HUES64 (cell line): ENCODE data around the gene IGF2R.
"Not testable (repeated sequence)": the region's sequence is repeated elsewhere in the genome, so short reads cannot be mapped to it uniquely, and the experiment has no call there.

Experiments
- H3K27ac ChIP-seq: 2 replicates; pipeline ENCODE4 v1.7.0; 2013; ENCODE audit warnings: low read depth, low read length, inconsistent platforms
- H3K27me3 ChIP-seq: 2 replicates; pipeline ENCODE4 v1.6.1; 2013; ENCODE audit warnings: mild to moderate bottlenecking, low read length; ENCODE audit not compliant: insufficient read depth
- H3K36me3 ChIP-seq: 2 replicates; pipeline ENCODE4 v1.6.1; 2013; ENCODE audit warnings: mild to moderate bottlenecking, low read length; ENCODE audit not compliant: insufficient read depth
- H3K4me1 ChIP-seq: 2 replicates; pipeline ENCODE4 v1.6.1; 2013; ENCODE audit warnings: mild to moderate bottlenecking, low read length, moderate library complexity; ENCODE audit not compliant: insufficient read depth
- H3K4me3 ChIP-seq: 2 replicates; pipeline ENCODE4 v1.5.1; 2013; ENCODE audit warnings: mild to moderate bottlenecking, low read length, moderate library complexity
- H3K9ac ChIP-seq: 2 replicates; pipeline ENCODE4 v1.6.1; 2013; ENCODE audit warnings: mild to moderate bottlenecking, low read depth, low read length
- H3K9me3 ChIP-seq: 2 replicates; pipeline ENCODE4 v1.6.1; 2013; ENCODE audit warnings: low read depth, low read length; ENCODE audit not compliant: insufficient read depth
- WGBS: fragments of 150-250, 120-280 bp; methylation state at CpG from one replicate; pipeline ENCODE4 v1.1.7; 2013; ENCODE audit warnings: missing lambda C conversion rate; 5-methylcytosine and 5-hydroxymethylcytosine counted together

Gene IGF2R

GRCh38 chr6:160129881-160130615 is 161.2 kb downstream of the IGF2R start:
- Histone ChIP-seq H3K4me1 (peaks cover 18% of the 10 kb centered on the region), H3K27ac (no peak overlapping the region), H3K9ac (no peak overlapping the region), H3K4me3 (no peak overlapping the region), H3K27me3 (0 out of 2 replicates have a peak, but pooled peaks cover 4% of the 10 kb centered on the region), H3K36me3 (no peaks in the 10 kb centered on the region), H3K9me3 (no peaks in the 10 kb centered on the region)
- WGBS: 88% methylated on average over 10 of the region's 10 CpGs

GRCh38 chr6:160130729-160131484 is 162.0 kb downstream of the IGF2R start:
- Histone ChIP-seq H3K9ac (no peak overlapping the region), H3K9me3 (no peaks in the 10 kb centered on the region), H3K27me3 (0 out of 2 replicates have a peak, but pooled peaks cover 4% of the 10 kb centered on the region), H3K27ac (no peak overlapping the region), H3K4me3 (no peak overlapping the region), H3K4me1 (peaks cover 18% of the 10 kb centered on the region), H3K36me3 (no peaks in the 10 kb centered on the region)
- 91% methylated on average over 13 of the region's 13 CpGs for WGBS

GRCh38 chr6:160131636-160132296 is 162.9 kb downstream of the IGF2R start:
- WGBS: 89% methylated on average over 19 of the region's 19 CpGs
- no peaks in the 10 kb centered on the region for H3K9me3 ChIP-seq
- H3K4me3 ChIP-seq: no peak overlapping the region
- no peaks in the 10 kb centered on the region for H3K36me3 ChIP-seq
- H3K9ac ChIP-seq: no peak overlapping the region
- no peak overlapping the region for H3K27ac ChIP-seq
- 0 out of 2 replicates have a peak, but pooled peaks cover 4% of the 10 kb centered on the region for H3K27me3 ChIP-seq
- H3K4me1 ChIP-seq: peaks cover 18% of the 10 kb centered on the region

- Histone ChIP-seq H3K4me1 (peaks cover 18% of the 10 kb centered on the region), H3K27ac (no peak overlapping the region)
These were observed 163.4 kb downstream of the IGF2R start for GRCh38 chr6:160132297-160132637.

GRCh38 chr6:160132776-160133338 is 164.0 kb downstream of the IGF2R start:
- 0 out of 2 replicates have a peak overlapping the region, but pooled peaks have one; percentile 28 for H3K27ac ChIP-seq
- H3K36me3 ChIP-seq: no peaks in the 10 kb centered on the region
- 0 out of 2 replicates have a peak, but pooled peaks cover 4% of the 10 kb centered on the region for H3K27me3 ChIP-seq
- no peaks in the 10 kb centered on the region for H3K9me3 ChIP-seq
- no peak overlapping the region for H3K4me3 ChIP-seq
- no peak overlapping the region for H3K9ac ChIP-seq
- H3K4me1 ChIP-seq: peaks cover 18% of the 10 kb centered on the region
- WGBS: 34% methylated on average over 12 of the region's 12 CpGs

More at GRCh38 chr6:160132297-160132637, 163.4 kb downstream of the IGF2R start:
- H3K9me3 ChIP-seq: no peaks in the 10 kb centered on the region
- H3K9ac ChIP-seq: no peak overlapping the region
- 0 out of 2 replicates have a peak, but pooled peaks cover 4% of the 10 kb centered on the region for H3K27me3 ChIP-seq
- WGBS: 54% methylated on average over 4 of the region's 4 CpGs
- no peak overlapping the region for H3K4me3 ChIP-seq
- no peaks in the 10 kb centered on the region for H3K36me3 ChIP-seq

- H3K27ac ChIP-seq: no peak overlapping the region
- H3K36me3 ChIP-seq: no peaks in the 10 kb centered on the region
- no peak overlapping the region for H3K9ac ChIP-seq
- WGBS: 85% methylated on average over 47 of the region's 47 CpGs
- no peaks in the 10 kb centered on the region for H3K9me3 ChIP-seq
- no peak overlapping the region for H3K4me3 ChIP-seq
- H3K27me3 ChIP-seq: 0 out of 2 replicates have a peak, but pooled peaks cover 4% of the 10 kb centered on the region
- peaks cover 18% of the 10 kb centered on the region for H3K4me1 ChIP-seq
These were observed 164.8 kb downstream of the IGF2R start for GRCh38 chr6:160133441-160134336.

- H3K9ac ChIP-seq, H3K9me3 ChIP-seq, H3K36me3 ChIP-seq, H3K4me3 ChIP-seq, H3K27me3 ChIP-seq, H3K27ac ChIP-seq: not testable (repeated sequence)
- 96% methylated on average over 20 of the region's 20 CpGs for WGBS
- peaks cover 18% of the 10 kb centered on the region for H3K4me1 ChIP-seq
These were observed 165.5 kb downstream of the IGF2R start for GRCh38 chr6:160134337-160134751.

- Histone ChIP-seq H3K4me1 (peaks cover 18% of the 10 kb centered on the region), H3K27ac (no peak overlapping the region), H3K36me3 (no peaks in the 10 kb centered on the region), H3K9ac (no peak overlapping the region), H3K4me3 (no peak overlapping the region), H3K9me3 (no peaks in the 10 kb centered on the region), H3K27me3 (0 out of 2 replicates have a peak, but pooled peaks cover 4% of the 10 kb centered on the region)
- WGBS: 92% methylated on average over 6 of the region's 6 CpGs
These were observed 166.1 kb downstream of the IGF2R start for GRCh38 chr6:160134779-160135547.

GRCh38 chr6:160135907-160136655 is 167.2 kb downstream of the IGF2R start:
- Histone ChIP-seq H3K9ac (no peak overlapping the region), H3K27ac (no peak overlapping the region), H3K4me3 (no peak overlapping the region), H3K36me3 (no peaks in the 10 kb centered on the region), H3K9me3 (no peaks in the 10 kb centered on the region), H3K4me1 (peaks cover 18% of the 10 kb centered on the region), H3K27me3 (no peaks in the 10 kb centered on the region)
- 88% methylated on average over 21 of the region's 21 CpGs for WGBS
